KOPT-K1 (cell line): Measurements from ENCODE around the gene NXPH1.

Source experiments
- H3K27ac ChIP-seq: fragments of 200-600 bp; sonication (generic); 2 replicates; pipeline ENCODE4 v1.5.1; 2016; ENCODE audit warnings: antibody characterized with exemption, mild to moderate bottlenecking, low read depth, low read length; ENCODE audit not compliant: poor library complexity, severe bottlenecking
- H3K36me3 ChIP-seq: fragments of 200-600 bp; sonication (generic); 2 replicates; pipeline ENCODE4 v1.5.1; 2017; ENCODE audit warnings: antibody characterized with exemption, mild to moderate bottlenecking, low read length, moderate library complexity; ENCODE audit not compliant: insufficient read depth
- H3K9me3 ChIP-seq: fragments of 200-600 bp; sonication (generic); 2 replicates; pipeline ENCODE4 v1.5.1; 2017; ENCODE audit warnings: antibody characterized with exemption, low read length, mild to moderate bottlenecking; ENCODE audit not compliant: insufficient read depth, poor library complexity, severe bottlenecking

NXPH1 gene

DNA sequence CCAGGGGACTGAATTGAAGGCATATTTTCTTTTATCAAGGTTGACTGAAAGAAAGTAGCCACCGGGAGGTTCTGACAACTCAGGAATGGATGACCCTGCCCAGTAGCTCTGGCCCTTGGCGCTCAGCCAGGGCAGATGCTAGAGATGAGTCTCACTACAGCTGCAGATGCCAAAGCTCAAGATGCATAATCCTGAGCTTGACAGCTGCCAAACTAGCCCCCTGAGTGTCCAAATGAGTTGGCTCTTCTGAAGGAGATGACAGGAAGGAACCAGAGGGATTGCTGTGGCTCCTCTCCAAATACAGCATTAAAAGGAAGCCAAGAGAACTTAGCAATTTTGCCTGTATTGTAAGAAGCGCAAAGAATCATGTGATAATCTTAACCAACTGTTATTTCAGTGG is 78.4 kb downstream of the NXPH1 start:
- Histone ChIP-seq H3K27ac (no peak overlapping the region), H3K9me3 (no peaks in the 10 kb centered on the region)

DNA sequence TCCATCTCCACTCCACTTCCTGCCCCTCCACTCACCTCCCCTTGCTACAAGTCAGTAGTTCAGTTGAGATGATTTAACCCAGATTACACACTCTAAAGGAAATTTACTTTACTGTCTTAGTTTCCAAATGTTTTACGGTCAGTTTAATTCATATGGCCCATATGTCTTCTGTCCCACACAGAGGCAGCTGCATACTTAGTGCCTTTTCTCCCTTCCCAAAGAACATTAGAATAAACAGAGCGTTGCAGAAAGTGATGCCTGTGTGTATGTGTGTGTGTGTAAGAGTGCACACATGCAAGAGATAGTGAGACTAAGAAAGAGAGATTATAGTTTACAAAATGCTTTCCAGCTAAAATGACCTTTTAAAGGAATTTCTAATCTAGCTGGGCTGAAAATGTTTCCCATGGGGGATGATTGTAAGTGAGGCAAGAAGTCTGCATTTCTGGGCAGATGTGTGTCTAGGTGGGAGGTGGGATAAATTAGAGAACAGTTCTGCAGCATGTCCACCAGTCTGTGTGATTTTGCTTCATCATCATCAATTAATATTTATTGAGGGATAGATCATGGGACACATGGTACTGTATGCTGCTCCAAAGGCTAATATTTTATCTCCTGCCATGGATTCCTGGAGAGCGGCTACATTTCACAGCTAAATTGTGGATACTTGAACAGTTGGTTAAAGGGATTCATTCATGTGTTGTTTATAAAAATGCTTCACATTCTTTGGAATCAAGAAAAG is 81.5 kb downstream of the NXPH1 start:
- no peaks in the 10 kb centered on the region for H3K9me3 ChIP-seq
- H3K27ac ChIP-seq = no peak overlapping the region
- no peaks in the 10 kb centered on the region for H3K36me3 ChIP-seq

More for the DNA sequence above, 78.4 kb downstream of the NXPH1 start:
- H3K36me3 ChIP-seq = no peaks in the 10 kb centered on the region

DNA sequence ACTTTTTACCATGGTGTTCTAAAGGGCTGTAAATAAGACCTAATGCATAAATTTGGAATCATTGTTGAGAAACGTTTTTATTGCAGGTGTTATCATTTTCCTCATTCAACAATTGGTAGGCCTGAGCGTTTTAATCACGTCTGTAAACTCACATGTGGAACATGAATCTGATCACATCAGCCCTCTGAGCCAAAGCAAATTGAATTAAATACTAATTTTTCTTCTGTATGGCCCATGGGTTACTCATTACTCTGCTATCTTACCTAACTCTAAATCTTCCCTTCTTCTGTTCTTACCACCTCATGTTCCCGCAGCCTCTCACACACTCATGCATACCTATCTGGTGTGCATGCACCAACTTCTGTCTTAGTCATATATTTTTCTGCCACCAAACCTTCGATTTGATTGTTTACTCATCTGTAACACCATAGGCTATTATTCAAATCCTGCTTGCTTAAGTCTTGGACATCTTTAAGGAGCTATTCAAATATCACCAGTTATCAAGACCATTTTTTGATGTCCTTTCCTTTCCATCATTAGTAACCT is 82.3 kb downstream of the NXPH1 start:
- no peaks in the 10 kb centered on the region for H3K36me3 ChIP-seq
- no peak overlapping the region for H3K27ac ChIP-seq
- no peaks in the 10 kb centered on the region for H3K9me3 ChIP-seq

DNA sequence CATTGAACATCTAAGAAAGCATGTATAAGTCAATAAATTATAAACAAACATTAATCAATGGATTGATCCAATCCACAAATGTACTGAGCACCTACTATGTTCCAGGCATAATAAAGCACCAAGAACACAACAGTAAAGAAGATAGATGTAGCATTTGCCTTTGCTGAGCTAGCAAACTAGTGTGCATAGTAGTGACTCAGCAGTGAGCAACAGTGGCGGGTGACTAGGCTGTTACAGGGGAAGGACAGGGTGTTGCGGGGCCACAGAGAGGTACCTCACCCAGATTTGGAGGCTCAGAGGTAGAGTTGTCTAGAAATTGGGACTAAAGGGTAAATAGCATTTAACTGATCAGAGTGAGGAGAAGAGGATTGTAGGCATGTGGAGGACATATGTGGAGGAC is 83.6 kb downstream of the NXPH1 start:
- H3K36me3 ChIP-seq = no peaks in the 10 kb centered on the region
- no peaks in the 10 kb centered on the region for H3K9me3 ChIP-seq
- no peak overlapping the region for H3K27ac ChIP-seq

DNA sequence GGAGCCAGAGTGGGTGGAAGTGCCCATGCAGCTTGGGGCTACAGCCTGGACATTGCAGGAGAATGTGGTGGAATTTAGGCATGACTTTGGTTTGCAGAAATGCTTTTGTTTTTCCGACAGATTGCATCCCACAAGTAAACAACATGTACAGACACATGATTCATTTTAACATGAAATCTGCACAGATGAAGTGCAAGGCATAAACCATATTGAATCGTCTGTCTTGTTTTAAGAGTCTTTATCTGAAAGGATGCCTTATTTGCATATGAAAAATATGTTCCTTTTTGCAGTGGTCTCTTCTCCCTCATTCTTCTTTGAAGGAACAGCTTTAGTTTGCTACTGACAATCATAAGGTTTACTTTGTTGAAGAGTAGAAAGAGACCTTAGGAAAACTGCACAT is 94.9 kb downstream of the NXPH1 start:
- Histone ChIP-seq H3K27ac (no peak overlapping the region), H3K36me3 (no peaks in the 10 kb centered on the region), H3K9me3 (peaks cover 7% of the 10 kb centered on the region)

DNA sequence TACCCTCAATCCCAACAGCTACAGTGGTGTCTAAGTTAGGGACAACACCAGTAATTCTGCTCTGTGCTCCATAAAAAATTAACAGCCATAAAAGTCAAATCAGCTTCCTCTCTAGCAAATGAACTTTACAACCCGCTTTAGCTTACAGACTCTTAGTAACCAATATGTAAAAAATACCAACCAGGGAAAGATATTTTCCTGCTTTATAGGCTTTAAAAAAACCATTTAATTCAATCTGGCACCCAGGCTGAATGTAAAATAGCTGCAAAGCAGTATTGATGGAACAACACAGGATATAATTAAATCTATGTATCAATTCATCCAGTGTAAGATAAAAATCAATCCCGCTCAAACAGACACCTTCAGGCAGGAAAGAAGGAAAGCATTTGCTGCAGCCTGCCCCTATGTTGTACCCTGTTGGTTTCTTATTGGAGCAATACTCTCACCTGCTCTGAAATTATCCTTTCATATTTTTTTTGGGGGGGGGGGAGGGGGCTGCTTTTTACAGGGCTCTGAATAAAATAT is 98.6 kb downstream of the NXPH1 start:
- H3K36me3 ChIP-seq = no peaks in the 10 kb centered on the region
- H3K9me3 ChIP-seq = no peaks in the 10 kb centered on the region

DNA sequence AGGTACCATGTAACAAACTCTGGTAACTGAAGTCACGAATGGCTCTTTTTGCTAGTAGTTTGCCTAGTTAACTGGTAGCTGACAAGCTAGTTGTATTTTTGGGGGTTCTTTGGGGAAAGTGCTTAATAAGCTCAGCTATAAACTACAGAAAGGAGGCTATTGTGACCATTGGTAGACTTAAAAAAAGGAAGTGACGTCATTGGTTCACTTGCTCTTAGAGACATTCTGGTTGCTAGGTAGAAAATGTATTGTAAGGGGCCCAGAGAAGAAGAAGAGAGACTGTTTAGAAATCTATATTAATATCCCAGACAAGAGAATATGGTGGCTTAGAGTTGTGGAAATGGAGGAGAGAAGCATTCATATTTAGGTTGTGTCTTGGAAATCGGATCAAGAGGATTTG is 103.0 kb downstream of the NXPH1 start:
- no peaks in the 10 kb centered on the region for H3K9me3 ChIP-seq
- H3K36me3 ChIP-seq = no peaks in the 10 kb centered on the region
- no peak overlapping the region for H3K27ac ChIP-seq

More for the DNA sequence above, 98.6 kb downstream of the NXPH1 start:
- no peak overlapping the region for H3K27ac ChIP-seq

DNA sequence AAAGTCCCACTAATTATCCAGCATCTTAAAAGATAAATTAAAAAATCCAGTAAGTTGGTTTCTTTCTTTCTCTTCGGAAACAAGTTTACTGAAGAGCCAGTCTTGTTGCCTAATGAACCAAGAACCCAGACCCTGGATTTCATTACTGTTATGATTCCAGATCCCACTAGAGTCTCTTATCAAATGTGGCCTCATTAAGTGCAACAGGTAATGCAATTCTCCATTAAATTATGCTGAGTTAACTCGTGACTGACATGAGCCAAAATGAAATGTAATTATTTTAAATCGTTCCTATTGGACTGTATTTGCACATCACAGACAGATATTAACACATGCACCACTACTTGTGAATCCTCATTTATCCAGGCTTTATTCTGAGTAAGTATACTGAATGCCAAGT is 115.6 kb downstream of the NXPH1 start:
- H3K9me3 ChIP-seq = no peaks in the 10 kb centered on the region
- H3K27ac ChIP-seq = no peak overlapping the region
- no peaks in the 10 kb centered on the region for H3K36me3 ChIP-seq

DNA sequence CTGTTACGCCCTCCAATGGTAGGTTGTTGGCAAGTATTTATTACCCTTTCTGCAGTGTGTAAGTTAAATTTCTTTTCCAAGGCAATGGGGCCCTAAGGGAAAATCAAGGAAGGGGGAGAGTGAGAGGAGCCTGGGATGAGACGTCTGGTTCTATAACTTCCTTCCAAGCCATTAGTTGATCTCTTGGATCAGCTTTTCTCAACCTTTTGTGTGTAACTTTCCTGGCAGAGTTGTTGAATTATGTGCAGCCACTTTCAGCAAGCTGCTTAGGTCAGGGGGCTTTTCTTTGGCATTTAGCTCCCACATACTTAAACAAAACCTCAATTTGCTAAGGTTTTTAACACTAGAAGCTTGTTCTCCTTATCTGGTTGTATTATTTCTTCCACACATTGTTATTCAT is 127.1 kb downstream of the NXPH1 start:
- no peaks in the 10 kb centered on the region for H3K36me3 ChIP-seq
- H3K9me3 ChIP-seq = no peaks in the 10 kb centered on the region
- H3K27ac ChIP-seq = no peak overlapping the region

DNA sequence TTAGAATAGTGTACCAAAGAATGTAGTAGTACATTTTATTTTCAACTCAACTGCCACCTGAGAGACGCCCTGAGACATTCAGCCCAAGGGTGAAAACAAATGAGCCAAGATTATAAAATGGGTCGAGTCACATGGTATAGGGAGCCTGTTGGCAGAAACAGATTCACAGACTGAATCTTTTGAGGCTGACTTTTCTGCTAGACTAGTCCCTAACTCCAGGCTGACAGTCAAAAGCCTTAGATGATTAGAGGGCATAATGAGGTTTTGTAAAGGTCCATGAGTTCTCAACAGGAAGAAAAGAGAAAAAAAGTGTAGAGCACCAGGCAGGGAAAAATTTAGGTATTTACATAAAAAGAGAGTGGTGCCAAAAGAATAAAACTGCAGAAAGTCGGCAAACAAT is 128.0 kb downstream of the NXPH1 start:
- no peaks in the 10 kb centered on the region for H3K36me3 ChIP-seq
- no peak overlapping the region for H3K27ac ChIP-seq
- H3K9me3 ChIP-seq = no peaks in the 10 kb centered on the region

DNA sequence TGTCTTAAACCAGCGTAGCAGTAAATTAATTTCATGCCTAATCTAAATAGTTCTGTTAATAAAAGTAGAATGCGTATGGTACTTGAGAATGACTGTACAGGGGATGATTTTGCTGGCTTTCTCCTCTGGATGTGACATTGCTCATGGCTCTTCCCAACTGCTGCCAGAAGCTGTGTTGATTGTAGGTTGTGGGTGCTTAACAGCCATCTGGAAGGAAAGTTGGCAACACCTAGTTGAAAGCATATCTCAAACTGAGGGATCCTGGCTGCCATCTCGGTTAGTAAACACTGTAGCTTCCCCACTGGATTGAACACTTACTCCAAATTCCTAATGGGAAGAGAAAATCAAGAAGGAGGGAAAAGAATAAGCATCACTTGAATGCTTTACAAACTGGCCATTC is 130.9 kb downstream of the NXPH1 start:
- Histone ChIP-seq H3K36me3 (no peaks in the 10 kb centered on the region), H3K27ac (no peak overlapping the region), H3K9me3 (no peaks in the 10 kb centered on the region)

DNA sequence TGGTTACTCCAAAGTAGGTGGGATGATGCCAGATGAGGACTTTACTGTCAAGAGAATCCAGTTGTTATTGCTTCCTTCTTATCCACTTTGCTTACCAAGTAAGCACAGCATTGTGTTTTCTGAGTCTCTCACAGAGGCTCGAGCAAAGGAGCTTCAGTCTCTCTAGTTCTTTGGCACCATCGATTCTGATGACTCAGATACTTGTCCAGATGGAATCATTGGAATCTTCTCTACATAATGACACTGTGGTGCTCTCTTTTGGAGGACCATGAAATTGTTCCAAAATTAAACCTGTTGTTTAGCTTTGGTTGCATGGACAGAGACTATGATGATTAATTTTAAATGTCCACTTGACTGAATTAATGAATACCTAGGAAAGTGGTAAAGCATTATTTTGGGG is 132.6 kb downstream of the NXPH1 start:
- H3K36me3 ChIP-seq = no peaks in the 10 kb centered on the region
- no peak overlapping the region for H3K27ac ChIP-seq
- no peaks in the 10 kb centered on the region for H3K9me3 ChIP-seq

DNA sequence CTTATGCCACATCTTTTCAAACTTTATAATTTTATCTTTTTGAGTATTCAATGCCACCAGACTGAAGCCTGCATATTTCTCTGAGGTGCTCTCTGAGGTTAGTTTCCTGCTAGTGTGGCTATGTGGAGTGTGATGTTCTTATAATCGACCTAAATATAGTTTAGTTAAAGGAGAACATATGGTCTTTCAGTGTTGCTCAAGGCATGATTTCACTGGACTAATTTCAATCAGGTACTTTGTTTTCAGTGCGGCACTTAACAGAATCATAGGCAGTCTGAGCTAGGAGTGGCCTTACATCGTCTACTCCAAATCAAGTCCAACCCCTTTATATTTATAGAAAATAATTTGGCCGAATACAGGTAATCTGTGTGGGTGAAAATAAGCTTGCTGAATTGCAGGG is 134.2 kb downstream of the NXPH1 start:
- no peaks in the 10 kb centered on the region for H3K36me3 ChIP-seq
- H3K27ac ChIP-seq = no peak overlapping the region
- no peaks in the 10 kb centered on the region for H3K9me3 ChIP-seq

DNA sequence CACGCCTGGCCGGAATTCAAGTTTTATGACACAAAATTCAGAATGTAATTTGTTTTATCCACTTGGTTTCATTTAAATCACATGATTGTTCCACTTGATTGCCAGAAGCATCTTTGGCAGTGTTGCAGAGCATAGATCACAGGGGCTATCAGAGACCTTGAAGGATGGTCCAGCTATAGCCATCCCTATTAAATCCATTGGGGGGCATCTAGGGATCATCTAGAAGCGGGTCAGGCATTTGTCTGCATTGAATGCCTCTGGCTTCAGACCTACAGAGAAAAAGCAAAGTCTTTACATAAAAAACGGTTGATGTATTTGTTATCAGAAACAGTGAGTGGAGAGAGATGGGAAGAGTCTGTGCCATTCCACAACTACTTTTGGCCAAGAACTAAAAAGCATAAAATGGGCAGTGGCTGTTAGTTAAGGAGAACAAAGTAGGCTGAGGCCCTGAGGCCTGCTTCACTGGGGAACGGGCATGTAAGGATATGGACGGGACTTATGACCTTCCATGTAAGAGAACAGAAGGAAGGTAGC is 146.3 kb downstream of the NXPH1 start:
- Histone ChIP-seq H3K27ac (no peak overlapping the region), H3K36me3 (no peaks in the 10 kb centered on the region), H3K9me3 (no peaks in the 10 kb centered on the region)

DNA sequence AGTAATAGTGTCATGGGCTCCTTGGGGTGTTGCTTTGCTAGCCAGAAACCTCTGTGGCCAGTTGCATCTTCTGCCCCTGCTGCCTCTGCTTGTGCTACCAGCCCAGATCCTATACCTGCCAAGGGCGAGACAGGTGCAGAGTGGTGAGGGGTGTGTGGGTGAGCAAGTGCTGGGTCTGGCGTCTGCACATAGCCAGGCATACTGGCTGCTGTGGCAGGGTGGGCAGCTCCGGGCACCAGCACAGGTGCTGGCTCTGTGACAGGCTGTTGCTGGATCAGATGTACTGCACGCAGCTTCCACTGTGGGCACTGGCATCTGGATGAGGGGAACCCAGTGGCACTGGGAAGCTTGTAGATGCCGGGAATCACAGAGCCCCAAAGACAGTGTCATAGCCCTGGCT is 148.4 kb downstream of the NXPH1 start:
- no peaks in the 10 kb centered on the region for H3K9me3 ChIP-seq
- no peak overlapping the region for H3K27ac ChIP-seq
- no peaks in the 10 kb centered on the region for H3K36me3 ChIP-seq

DNA sequence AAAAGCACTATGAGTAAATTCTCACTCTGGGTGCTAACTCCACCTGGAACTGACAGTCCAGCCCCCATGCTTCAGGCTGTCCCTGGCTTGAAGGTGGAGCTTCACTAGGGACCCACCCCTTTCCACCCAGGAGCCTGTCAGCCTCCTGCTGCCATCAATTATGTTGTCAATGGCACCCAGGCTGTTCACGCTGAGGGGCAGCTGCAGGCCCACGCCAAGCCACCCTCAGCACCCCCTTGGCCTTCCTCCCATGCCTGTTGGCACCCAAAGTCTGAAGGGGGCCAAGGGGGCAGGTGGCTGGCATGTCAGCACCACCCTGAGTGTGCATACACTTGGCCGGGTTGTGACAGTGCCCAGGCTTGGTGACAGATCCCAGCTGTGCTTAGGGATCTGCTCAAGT is 149.3 kb downstream of the NXPH1 start:
- Histone ChIP-seq H3K27ac (no peak overlapping the region), H3K36me3 (no peaks in the 10 kb centered on the region), H3K9me3 (no peaks in the 10 kb centered on the region)
